Psoas muscle (tissue), 8 donors: ENCODE data around the gene FOXP4. TPM values are rescaled to one million over a fixed set of nuclear protein-coding genes. Genes with fewer than 3 reads are reported as not detected.

Experiments
- ATAC-seq, 4 donors: fragments of 200-7000 bp; cut with Tn5 transposase; one replicate each; pipeline ENCODE4 v1.9.1; 2020; ENCODE audit warnings: moderate library complexity in 3 of 4, mild to moderate bottlenecking in 2 of 4
- DNase-seq, 2 donors: peaks; one replicate each; pipeline ENCODE4 v3.0.0-alpha.2; 2020
- H3K27ac ChIP-seq: fragments of 200-600 bp; one replicate; pipeline ENCODE4 v1.8.0; 2022
- H3K27me3 ChIP-seq, 3 donors: fragments of 200-600 bp in 1 of 3; one replicate each; pipeline versions ENCODE4 v1.6.1 to v1.8.0; 2013 to 2022; ENCODE audit warnings: low read length in 2 of 3, mild to moderate bottlenecking in 2 of 3, moderate library complexity in 1 of 3; ENCODE audit not compliant: insufficient read depth in 3 of 3
- H3K36me3 ChIP-seq, 2 donors: fragments of 200-600 bp in 1 of 2; one replicate each; pipeline versions ENCODE4 v1.6.1 to v1.8.0; 2013 to 2022; ENCODE audit warnings: low read depth in 1 of 2, mild to moderate bottlenecking in 1 of 2, moderate library complexity in 1 of 2; ENCODE audit not compliant: insufficient read depth in 1 of 2
- H3K4me1 ChIP-seq: fragments of 200-600 bp; one replicate; pipeline ENCODE4 v1.8.0; 2022
- H3K4me3 ChIP-seq: fragments of 200-600 bp; one replicate; pipeline ENCODE4 v1.8.0; 2022; ENCODE audit warnings: mild to moderate bottlenecking
- H3K9me3 ChIP-seq: fragments of 200-600 bp; one replicate; pipeline ENCODE4 v1.8.0; 2022
- WGBS, 3 donors: extraction: QIAGEN DNeasy Blood & Tissue Kit; methylation state at CpG; one replicate each; pipeline versions ENCODE4 v1.1.6 to v1.1.7; 2013; 5-methylcytosine and 5-hydroxymethylcytosine counted together
- intact Hi-C, 2 donors: fragments of 100-400 bp; cut with DNase I; formaldehyde crosslinking; loops; one replicate each; pipeline versions ENCODE4 v1.11.0 to v1.14.2; 2022
- polyA plus RNA-seq, 3 donors: library from polyadenylated mRNA; stranded (reverse); fragments of 200-250 nt; gene quantifications; one replicate each; pipeline ENCODE4 v1.2.3, GENCODE V29; 2013
- total RNA-seq, 4 donors: library from RNA; stranded (reverse); fragmentation: NEBNext Ultra II Directional in 2 of 4; extraction: Animal tissue kit (Norgen Biotek cat#: 25700) in 2 of 4; gene quantifications; one replicate each; pipeline versions ENCODE4 v1.2.1 to v1.2.4, GENCODE V29; 2021 to 2023
- TF ChIP-seq, protein P1 (sequence below): fragments of 200-600 bp; IDR thresholded peaks from one replicate; pipeline ENCODE4 v1.8.0; 2022; ENCODE audit warnings: antibody characterized with exemption
- donor health status: healthy with polysubstance abuse.
- donor health status: DM: no; HTN: no; CAD: no; lungs with moderate emphysema.
- donor health status: Bipolar disorder and iron deficiency.
- donor health status: healthy.
- donor health status: DM: yes; HTN: yes; CAD: no.
- donor health status: DM: no; HTN: no; CAD: no.
- donor health status: DM: no; HTN: no; CAD: no.
- donor health status: DM: yes; HTN: yes; CAD: no.

Gene FOXP4
- total and polyA plus RNA-seq, 7 donors, result 4.6 to 12.2 (median 7.5) TPM

DNA sequence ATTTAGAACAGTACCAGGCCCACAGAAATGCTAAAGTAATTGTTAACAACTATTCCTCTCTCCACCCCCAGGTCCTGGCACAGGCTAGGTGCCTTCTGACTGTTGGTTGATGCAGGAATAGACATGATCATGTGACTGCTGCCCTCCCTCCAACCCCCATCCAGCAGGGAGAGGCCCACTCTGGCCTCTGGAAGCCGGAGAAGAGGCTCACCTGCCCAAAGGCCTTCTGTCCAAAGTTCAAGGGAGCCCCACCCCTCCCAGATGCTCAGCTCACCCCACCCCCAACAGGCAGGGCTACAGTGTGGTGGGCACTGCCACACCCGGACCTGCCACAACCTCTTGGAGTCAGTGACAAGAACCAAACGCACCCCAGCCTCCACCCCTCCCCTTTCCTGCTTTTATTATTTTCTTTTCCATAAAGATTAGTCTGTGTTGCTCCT, 26.9 kb upstream of the FOXP4 start:
- DNase-seq (no peak), ATAC-seq (no peak)
- H3K27me3 ChIP-seq, result peaks cover 0 to 21% (median 8%) of the 10 kb centered on the region in 3 donors
- H3K9me3 ChIP-seq, result no peaks in the 10 kb centered on the region
- intact Hi-C loops, result no loop called here
- H3K36me3 ChIP-seq, result no peaks in the 10 kb centered on the region
- no peak overlapping the region for H3K4me3 ChIP-seq
- TF ChIP-seq, protein P1, sequence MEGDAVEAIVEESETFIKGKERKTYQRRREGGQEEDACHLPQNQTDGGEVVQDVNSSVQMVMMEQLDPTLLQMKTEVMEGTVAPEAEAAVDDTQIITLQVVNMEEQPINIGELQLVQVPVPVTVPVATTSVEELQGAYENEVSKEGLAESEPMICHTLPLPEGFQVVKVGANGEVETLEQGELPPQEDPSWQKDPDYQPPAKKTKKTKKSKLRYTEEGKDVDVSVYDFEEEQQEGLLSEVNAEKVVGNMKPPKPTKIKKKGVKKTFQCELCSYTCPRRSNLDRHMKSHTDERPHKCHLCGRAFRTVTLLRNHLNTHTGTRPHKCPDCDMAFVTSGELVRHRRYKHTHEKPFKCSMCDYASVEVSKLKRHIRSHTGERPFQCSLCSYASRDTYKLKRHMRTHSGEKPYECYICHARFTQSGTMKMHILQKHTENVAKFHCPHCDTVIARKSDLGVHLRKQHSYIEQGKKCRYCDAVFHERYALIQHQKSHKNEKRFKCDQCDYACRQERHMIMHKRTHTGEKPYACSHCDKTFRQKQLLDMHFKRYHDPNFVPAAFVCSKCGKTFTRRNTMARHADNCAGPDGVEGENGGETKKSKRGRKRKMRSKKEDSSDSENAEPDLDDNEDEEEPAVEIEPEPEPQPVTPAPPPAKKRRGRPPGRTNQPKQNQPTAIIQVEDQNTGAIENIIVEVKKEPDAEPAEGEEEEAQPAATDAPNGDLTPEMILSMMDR, result no peak
- H3K27ac ChIP-seq, result no peak overlapping the region
- WGBS, 3 donors, result 75 to 79% (median 78%) methylated on average over 3 of the region's 3 CpGs
- no peaks in the 10 kb centered on the region for H3K4me1 ChIP-seq

DNA sequence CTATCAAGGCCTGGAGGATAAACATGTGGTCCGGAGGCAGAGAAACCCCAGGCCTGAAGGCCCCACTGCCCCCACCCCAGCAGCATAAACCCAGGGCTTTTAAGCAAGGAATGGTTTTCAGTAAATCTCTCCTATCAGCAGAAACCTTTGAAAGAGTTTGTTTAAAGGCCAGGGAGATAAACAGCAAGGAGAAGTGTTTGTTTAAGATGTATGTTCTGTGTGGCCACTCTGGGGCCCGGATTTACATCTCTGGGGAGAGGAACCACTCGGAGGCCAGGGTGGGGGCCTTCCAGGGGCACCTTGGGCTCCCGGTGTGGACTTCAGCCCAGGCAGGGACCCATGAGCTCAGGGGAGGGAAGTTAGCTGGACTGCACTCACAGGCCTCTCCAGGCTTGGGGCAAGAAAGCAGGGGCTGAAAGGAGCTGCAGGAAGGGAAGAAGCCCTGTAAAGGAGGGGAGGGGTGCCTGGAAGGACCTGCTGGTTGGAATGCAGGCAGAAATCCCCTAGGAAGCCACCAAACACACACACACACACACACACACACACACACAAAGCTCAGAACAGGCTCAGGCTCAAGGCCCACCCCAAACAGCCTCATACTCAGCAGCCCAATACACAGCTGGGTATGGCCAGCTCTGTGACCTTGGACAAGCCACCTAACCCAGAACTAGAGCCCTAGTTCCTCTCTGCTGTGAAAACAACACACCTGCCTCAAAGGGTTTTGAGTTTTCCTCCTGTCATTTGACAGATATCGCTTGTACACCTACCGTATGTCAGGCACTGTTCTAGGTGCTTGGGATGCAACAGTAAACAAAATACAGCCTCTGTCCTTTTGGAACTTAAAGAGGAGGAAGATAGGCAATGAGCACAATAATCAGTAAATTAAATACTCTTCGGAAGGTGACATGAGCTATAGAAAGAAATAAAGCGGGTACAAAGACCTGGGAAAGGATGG, 26.2 kb upstream of the FOXP4 start:
- no peak for ATAC-seq
- 84 to 87% (median 85%) methylated on average over 8 of the region's 8 CpGs for WGBS, 3 donors

DNA sequence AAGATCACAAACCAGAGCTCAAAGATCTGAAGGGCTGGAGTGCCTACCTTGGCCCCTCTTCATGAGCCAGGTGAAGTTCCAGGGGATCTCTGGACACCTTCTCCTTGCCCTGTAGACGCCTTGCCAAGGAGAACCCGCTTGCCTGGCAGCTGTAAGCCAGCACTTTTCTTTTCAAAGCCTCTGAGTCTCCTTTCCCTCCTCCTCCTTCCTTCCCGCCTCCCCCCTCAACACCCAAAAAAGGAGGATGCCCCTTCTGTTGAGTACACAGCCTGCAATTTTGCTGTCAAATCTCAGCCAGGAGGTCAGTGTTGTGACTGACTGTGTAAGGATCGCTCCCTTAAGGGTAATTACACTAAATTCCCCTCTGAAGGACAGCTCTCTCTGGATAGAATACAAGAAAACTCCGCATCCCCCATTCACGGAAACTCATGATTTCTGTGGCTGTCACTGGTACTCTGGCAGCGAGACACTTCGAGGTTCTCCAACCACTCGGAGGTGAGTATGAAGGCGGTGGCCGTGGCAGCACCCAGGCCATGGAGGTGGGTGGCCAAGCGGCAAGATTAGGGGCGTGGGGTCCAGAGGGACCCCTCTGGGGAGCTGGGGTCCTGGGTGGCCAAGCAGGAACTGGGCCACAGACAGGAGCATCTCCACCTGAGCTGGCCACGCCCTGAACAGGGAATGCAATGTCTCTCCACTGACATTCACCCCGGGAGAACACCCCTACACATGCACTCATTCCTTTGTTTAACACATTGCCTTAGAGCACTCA, 23.2 kb upstream of the FOXP4 start:
- no peak for ATAC-seq

More for the DNA sequence above, 26.2 kb upstream of the FOXP4 start:
- Histone ChIP-seq H3K4me3 (no peak overlapping the region), H3K36me3 (no peaks in the 10 kb centered on the region), H3K4me1 (no peaks in the 10 kb centered on the region), H3K27me3 (peaks cover 0 to 21% (median 8%) of the 10 kb centered on the region in 3 donors), H3K9me3 (no peaks in the 10 kb centered on the region), H3K27ac (no peak overlapping the region)
- intact Hi-C loops, result no loop called here
- TF ChIP-seq, protein P1, result no peak
- no peak for DNase-seq

DNA sequence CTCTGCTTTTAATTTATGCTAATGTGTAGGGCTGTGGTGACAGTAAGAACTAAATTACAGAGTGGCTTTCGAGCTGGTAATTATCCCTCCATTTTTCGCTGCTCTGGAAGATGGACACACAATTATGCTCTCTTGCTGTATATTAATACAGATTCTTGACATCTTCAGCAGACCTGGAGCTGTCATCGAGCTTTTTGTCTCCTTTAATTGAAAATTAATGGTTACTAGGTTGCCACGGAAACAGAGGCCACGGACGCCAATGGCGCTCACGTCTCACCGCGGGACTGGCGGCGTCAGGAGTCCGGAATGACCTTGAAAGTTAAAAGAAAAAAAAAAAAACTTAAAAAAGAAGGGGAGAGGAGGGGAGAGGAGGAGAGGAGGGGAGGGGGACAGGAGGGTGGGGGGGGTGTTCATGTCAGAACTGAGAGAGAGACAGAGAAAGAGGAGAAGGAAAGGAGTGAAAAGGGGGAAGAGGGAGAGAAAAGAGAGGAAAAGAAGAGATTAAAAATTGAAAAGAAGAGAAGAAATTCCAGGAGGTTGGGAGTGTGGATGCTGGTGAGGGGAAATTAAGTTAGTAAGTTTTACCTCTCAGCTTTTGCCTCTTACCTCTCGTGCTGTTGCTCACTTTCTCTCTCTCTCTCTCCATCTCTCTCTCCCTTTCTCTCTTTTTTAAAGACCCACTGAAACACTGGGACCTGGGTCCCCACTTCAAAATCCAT, 22.1 kb upstream of the FOXP4 start:
- intact Hi-C loops, result no loop called here
- no peak overlapping the region for H3K27ac ChIP-seq
- 32 to 34% (median 33%) methylated on average over 14 of the region's 14 CpGs for WGBS, 3 donors
- H3K4me1 ChIP-seq, result no peaks in the 10 kb centered on the region
- DNase-seq (no peak), ATAC-seq (no peak)
- no peak overlapping the region for H3K4me3 ChIP-seq
- no peaks in the 10 kb centered on the region for H3K9me3 ChIP-seq
- no peaks in the 10 kb centered on the region for H3K36me3 ChIP-seq
- TF ChIP-seq, protein P1, result no peak
- peaks cover 0 to 31% (median 12%) of the 10 kb centered on the region in 3 donors for H3K27me3 ChIP-seq

More for the DNA sequence above, 23.2 kb upstream of the FOXP4 start:
- 57 to 66% (median 61%) methylated on average over 15 of the region's 15 CpGs for WGBS, 3 donors
- Histone ChIP-seq H3K4me1 (no peaks in the 10 kb centered on the region), H3K9me3 (no peaks in the 10 kb centered on the region), H3K27me3 (peaks cover 0 to 21% (median 11%) of the 10 kb centered on the region in 3 donors), H3K27ac (no peak overlapping the region), H3K36me3 (no peaks in the 10 kb centered on the region), H3K4me3 (no peak overlapping the region)
- intact Hi-C loops, result no loop called here
- TF ChIP-seq, protein P1, result no peak
- DNase-seq, result no peak
